Measurements from ENCODE around the gene GATM.

DNA sequence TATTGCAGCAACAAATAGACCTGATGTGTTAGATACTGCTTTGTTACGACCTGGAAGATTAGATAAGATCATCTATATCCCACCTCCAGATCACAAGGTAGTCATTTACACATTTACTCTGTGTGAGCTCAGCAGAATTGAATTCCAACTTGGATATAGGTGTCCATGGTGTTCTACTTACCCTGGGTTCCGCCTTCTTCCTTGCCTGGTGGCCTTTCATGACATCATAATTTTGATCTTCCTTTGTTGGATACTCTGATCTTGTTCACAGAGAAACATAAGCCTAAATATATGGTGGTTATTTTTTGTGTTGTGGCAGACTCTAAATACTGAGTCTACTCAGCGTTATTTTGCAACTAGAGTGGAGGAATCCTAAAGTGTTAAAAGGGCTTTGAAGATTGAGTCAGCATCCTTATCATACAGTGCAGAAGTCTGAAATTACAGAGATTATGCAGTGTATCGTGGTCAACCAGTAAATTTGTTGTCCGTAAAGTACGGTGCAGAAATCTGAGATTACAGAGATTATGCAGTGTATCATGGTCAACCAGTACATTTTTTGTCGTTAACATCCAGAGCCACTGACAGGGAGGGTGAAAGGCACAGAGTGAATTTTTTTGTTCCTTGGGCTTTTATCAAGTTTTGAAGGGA is 39.1 kb upstream of the GATM start:
- TF ChIP-seq, protein P1, sequence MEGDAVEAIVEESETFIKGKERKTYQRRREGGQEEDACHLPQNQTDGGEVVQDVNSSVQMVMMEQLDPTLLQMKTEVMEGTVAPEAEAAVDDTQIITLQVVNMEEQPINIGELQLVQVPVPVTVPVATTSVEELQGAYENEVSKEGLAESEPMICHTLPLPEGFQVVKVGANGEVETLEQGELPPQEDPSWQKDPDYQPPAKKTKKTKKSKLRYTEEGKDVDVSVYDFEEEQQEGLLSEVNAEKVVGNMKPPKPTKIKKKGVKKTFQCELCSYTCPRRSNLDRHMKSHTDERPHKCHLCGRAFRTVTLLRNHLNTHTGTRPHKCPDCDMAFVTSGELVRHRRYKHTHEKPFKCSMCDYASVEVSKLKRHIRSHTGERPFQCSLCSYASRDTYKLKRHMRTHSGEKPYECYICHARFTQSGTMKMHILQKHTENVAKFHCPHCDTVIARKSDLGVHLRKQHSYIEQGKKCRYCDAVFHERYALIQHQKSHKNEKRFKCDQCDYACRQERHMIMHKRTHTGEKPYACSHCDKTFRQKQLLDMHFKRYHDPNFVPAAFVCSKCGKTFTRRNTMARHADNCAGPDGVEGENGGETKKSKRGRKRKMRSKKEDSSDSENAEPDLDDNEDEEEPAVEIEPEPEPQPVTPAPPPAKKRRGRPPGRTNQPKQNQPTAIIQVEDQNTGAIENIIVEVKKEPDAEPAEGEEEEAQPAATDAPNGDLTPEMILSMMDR (IDR thresholded peaks at IDR 0.05) = no peak
- no peak for TF ChIP-seq POLR2A (IDR thresholded peaks at IDR 0.05)

Data from testis (tissue), 2 donors.